Heart left ventricle (tissue), 13 donors: ENCODE measurements around the gene CILP2.

Experiments used
- POLR2A ChIP-seq, 2 donors: fragments of 450-650 bp; IDR thresholded peaks; one replicate each; pipeline ENCODE4 v1.6.1; 2017; ENCODE audit warnings: antibody characterized with exemption in 2 of 2, mild to moderate bottlenecking in 2 of 2, moderate library complexity in 2 of 2
- TF ChIP-seq, protein P1 (sequence below), 12 donors: fragments of 200-600 bp; sonication (generic) in 4 of 12; IDR thresholded peaks; one replicate each; pipeline versions ENCODE4 v1.5.0 to v1.8.0; 2018 to 2022; ENCODE audit warnings: antibody characterized with exemption in 12 of 12, mild to moderate bottlenecking in 5 of 12
- donor health status: ischemic (EF 13 %, LVEDD 7.1; RV severe dilation, severe dysfunction).
- donor health status: DM: no; HTN: yes; CAD: no.
- donor health status: DM: no; HTN: no; CAD: no.
- donor health status: ischemic (EF 25% LVEDD 6.9; RV normal size, moderate dysfunction).
- donor health status: ischemic (EF 25% LVEDD 5.7; RV mildly dilated, moderate dysfunction).
- donor health status: ischemic (EF 35%, LVEDD 5.7; RV mildly dilated, moderate dysfunction).
- donor health status: nonischemic (EF 11% LVEDD 7.7; RV severe dilation, severe dysfunction).
- donor health status: DM: yes; HTN: yes; CAD: no.
- donor health status: PGD.
- donor health status: ischemic (EF 29% LVEDD 5.4; RV normal size, mild dysfunction).
- donor health status: nonischemic (EF 23%, LVEDD 6.1; RV moderate dilation, normal function).

DNA sequence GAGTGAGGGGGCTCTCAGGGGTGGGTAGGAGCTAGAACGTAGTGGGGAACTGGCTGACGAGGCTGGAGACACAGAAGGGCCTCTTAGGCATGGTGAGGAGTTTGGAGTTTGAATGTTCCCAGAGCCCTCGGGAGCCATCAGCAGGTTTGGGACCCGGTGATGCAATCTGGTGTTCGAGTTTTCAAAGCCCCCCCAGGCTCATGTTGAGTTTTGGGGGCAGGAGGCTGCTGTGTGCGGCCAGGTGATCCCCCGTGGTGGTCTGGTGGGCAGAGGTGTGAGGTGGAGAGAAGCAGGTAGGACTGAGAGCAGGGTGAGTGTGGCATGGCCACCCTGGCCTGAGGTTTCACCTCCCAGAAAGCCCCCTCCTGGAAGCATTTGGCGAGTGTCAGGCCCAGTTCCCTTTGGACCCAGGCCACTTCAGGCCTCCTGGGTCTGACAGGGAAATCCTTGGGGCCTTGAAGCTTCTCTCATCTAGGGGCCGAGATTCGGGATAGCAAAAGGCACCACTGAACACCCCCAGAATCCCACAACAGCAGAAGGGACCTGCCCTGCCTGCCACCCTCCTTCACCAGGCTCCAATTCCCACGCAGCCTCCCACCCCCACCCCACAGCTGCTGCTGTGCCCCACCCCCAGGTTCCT is 8.2 kb upstream of the CILP2 start:
- TF ChIP-seq, protein P1, sequence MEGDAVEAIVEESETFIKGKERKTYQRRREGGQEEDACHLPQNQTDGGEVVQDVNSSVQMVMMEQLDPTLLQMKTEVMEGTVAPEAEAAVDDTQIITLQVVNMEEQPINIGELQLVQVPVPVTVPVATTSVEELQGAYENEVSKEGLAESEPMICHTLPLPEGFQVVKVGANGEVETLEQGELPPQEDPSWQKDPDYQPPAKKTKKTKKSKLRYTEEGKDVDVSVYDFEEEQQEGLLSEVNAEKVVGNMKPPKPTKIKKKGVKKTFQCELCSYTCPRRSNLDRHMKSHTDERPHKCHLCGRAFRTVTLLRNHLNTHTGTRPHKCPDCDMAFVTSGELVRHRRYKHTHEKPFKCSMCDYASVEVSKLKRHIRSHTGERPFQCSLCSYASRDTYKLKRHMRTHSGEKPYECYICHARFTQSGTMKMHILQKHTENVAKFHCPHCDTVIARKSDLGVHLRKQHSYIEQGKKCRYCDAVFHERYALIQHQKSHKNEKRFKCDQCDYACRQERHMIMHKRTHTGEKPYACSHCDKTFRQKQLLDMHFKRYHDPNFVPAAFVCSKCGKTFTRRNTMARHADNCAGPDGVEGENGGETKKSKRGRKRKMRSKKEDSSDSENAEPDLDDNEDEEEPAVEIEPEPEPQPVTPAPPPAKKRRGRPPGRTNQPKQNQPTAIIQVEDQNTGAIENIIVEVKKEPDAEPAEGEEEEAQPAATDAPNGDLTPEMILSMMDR (IDR thresholded peaks at IDR 0.05) = no peak
- TF ChIP-seq POLR2A (IDR thresholded peaks at IDR 0.05) = no peak
